ENCODE data around the gene EXOC1L. TPM values are rescaled to one million over a fixed set of nuclear protein-coding genes. Genes with fewer than 3 reads are reported as not detected.

The EXOC1L gene
- total RNA-seq, 1 donor: not detected

- no peak for TF ChIP-seq CTCF (IDR thresholded peaks at IDR 0.05; ENCODE audit: extremely low read depth, low read depth, low read length)
- Histone ChIP-seq H3K9me3 (ENCODE audit: low read depth, low read length) (no peaks in the 10 kb centered on the region), H2AFZ (ENCODE audit: low read length) (no peak overlapping the region), H3K79me2 (ENCODE audit: insufficient read depth, low read length) (no peaks in the 10 kb centered on the region), H3K4me3 (ENCODE audit: insufficient read depth, low read length) (no peak overlapping the region), H3K27me3 (ENCODE audit: insufficient read depth, low read length) (no peaks in the 10 kb centered on the region), H3K36me3 (ENCODE audit: insufficient read depth, low read length) (peaks cover 18% of the 10 kb centered on the region), H4K20me1 (ENCODE audit: insufficient read depth, low read length) (no peaks in the 10 kb centered on the region), H3K4me2 (ENCODE audit: insufficient read depth, low read length) (no peak overlapping the region), H3K27ac (ENCODE audit: low read depth, low read length) (no peak overlapping the region), H3K4me1 (ENCODE audit: insufficient read depth, low read length) (no peaks in the 10 kb centered on the region)
- no peak for DNase-seq (ENCODE audit: insufficient read length, low spot score, missing footprints)
Measured at GRCh38 chr4:55884093-55884850, 64.7 kb downstream of the EXOC1L start.

- Histone ChIP-seq H3K27ac (ENCODE audit: low read depth, low read length) (no peak overlapping the region), H3K27me3 (ENCODE audit: insufficient read depth, low read length) (no peaks in the 10 kb centered on the region), H4K20me1 (ENCODE audit: insufficient read depth, low read length) (no peaks in the 10 kb centered on the region), H3K9me3 (ENCODE audit: low read depth, low read length) (no peaks in the 10 kb centered on the region), H3K4me1 (ENCODE audit: insufficient read depth, low read length) (no peaks in the 10 kb centered on the region), H3K4me3 (ENCODE audit: insufficient read depth, low read length) (no peak overlapping the region), H2AFZ (ENCODE audit: low read length) (no peak overlapping the region), H3K36me3 (ENCODE audit: insufficient read depth, low read length) (peaks cover 18% of the 10 kb centered on the region), H3K4me2 (ENCODE audit: insufficient read depth, low read length) (no peak overlapping the region), H3K79me2 (ENCODE audit: insufficient read depth, low read length) (no peaks in the 10 kb centered on the region)
- no peak for TF ChIP-seq CTCF (IDR thresholded peaks at IDR 0.05; ENCODE audit: extremely low read depth, low read depth, low read length)
- no peak for DNase-seq (ENCODE audit: insufficient read length, low spot score, missing footprints)
Measured at GRCh38 chr4:55884851-55885219, 65.2 kb downstream of the EXOC1L start.

Small RNA genes within 50 kb of the gene (small RNA-seq; reads per million reads assigned to genes)
- gene RNU6-276P (not detected), gene RNU6-652P (not detected)

Other genes with a start within 250 kb of the EXOC1L start
- gene PDCL2, start 227.5 kb upstream of the EXOC1L start, total RNA-seq: not detected in 2 replicates
- gene NMU, start 183.5 kb upstream of the EXOC1L start, total RNA-seq: not detected in 2 replicates
- gene EXOC1, start 33.9 kb downstream of the EXOC1L start, total RNA-seq: 48.9 and 56.0 TPM in 2 replicates
- gene CEP135, start 129.2 kb downstream of the EXOC1L start, total RNA-seq: 10.1 and 10.3 TPM in 2 replicates

Measured in osteoblast (primary cell).